Chondrocyte (in vitro differentiated cells): Measurements from ENCODE around the gene FBXO17. TPM values are rescaled to one million over a fixed set of nuclear protein-coding genes. Genes with fewer than 3 reads are reported as not detected.

Experiments used
- DNase-seq: peaks from one replicate; pipeline ENCODE4 v3.0.0; 2021; ENCODE audit warnings: mixed read lengths, low spot score
- H3K27ac Mint-ChIP-seq: one replicate; pipeline ENCODE4 v1.8.0; 2021; ENCODE audit warnings: mild to moderate bottlenecking, moderate library complexity, mixed read lengths; ENCODE audit not compliant: unreplicated experiment
- H3K27me3 Mint-ChIP-seq: 2 replicates; pipeline ENCODE4 v1.8.0; 2021; ENCODE audit warnings: low read depth, mixed read lengths
- H3K36me3 Mint-ChIP-seq: 2 replicates; pipeline ENCODE4 v1.8.0; 2021; ENCODE audit warnings: low read depth, mixed read lengths
- H3K4me1 Mint-ChIP-seq: 2 replicates; pipeline ENCODE4 v1.8.0; 2021; ENCODE audit warnings: low read depth, mild to moderate bottlenecking, mixed read lengths
- H3K4me3 Mint-ChIP-seq: one replicate; pipeline ENCODE4 v1.8.0; 2021; ENCODE audit warnings: mild to moderate bottlenecking, moderate library complexity, mixed read lengths; ENCODE audit not compliant: unreplicated experiment
- H3K9me3 Mint-ChIP-seq: 2 replicates; pipeline ENCODE4 v1.8.0; 2021; ENCODE audit warnings: low read depth, mixed read lengths
- total RNA-seq: library from RNA; stranded (reverse); gene quantifications from 3 replicates; pipeline ENCODE4 v1.2.1, GENCODE V29; 2021
- TF ChIP-seq, protein P1 (sequence below): fragments of 200-600 bp; sonication (generic); IDR thresholded peaks from 2 replicates; pipeline ENCODE4 v1.5.0; 2021; ENCODE audit warnings: antibody characterized with exemption, mild to moderate bottlenecking, moderate library complexity

FBXO17 gene
- total RNA-seq, 1 donor from 2014 or later: 40.2 TPM

GRCh38 chr19:38929929-38930775 lies 45.4 kb downstream of the FBXO17 start, which contains the start of gene SARS2:
TSS of gene SARS2 (minus strand) at chr19:38930763. CDS start at chr19:38930736, 27 bp downstream.
- Mint-ChIP-seq H3K4me3 (peak within 1 kb of the TSS; percentile 96), H3K27ac (peak within 1 kb of the TSS; percentile 97), H3K36me3 (peaks cover 14% of the 10 kb centered on the region), H3K9me3 (peaks cover 7% of the 10 kb centered on the region), H3K4me1 (peaks cover 33% of the 10 kb centered on the region), H3K27me3 (no peaks in the 10 kb centered on the region)
- DNase-seq: no peak
- TF ChIP-seq, protein P1, sequence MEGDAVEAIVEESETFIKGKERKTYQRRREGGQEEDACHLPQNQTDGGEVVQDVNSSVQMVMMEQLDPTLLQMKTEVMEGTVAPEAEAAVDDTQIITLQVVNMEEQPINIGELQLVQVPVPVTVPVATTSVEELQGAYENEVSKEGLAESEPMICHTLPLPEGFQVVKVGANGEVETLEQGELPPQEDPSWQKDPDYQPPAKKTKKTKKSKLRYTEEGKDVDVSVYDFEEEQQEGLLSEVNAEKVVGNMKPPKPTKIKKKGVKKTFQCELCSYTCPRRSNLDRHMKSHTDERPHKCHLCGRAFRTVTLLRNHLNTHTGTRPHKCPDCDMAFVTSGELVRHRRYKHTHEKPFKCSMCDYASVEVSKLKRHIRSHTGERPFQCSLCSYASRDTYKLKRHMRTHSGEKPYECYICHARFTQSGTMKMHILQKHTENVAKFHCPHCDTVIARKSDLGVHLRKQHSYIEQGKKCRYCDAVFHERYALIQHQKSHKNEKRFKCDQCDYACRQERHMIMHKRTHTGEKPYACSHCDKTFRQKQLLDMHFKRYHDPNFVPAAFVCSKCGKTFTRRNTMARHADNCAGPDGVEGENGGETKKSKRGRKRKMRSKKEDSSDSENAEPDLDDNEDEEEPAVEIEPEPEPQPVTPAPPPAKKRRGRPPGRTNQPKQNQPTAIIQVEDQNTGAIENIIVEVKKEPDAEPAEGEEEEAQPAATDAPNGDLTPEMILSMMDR: peak; percentile 100

GRCh38 chr19:38928391-38929001 lies 47.0 kb downstream of the FBXO17 start:
- DNase-seq: no peak
- peak overlapping the region; percentile 32 for H3K27ac Mint-ChIP-seq
- no peak overlapping the region for H3K4me3 Mint-ChIP-seq
- H3K4me1 Mint-ChIP-seq: peaks cover 33% of the 10 kb centered on the region
- TF ChIP-seq, protein P1: no peak
- H3K27me3 Mint-ChIP-seq: no peaks in the 10 kb centered on the region
- no peaks in the 10 kb centered on the region for H3K9me3 Mint-ChIP-seq
- peaks cover 11% of the 10 kb centered on the region for H3K36me3 Mint-ChIP-seq

- Mint-ChIP-seq H3K4me3 (no peak overlapping the region), H3K27me3 (no peaks in the 10 kb centered on the region), H3K36me3 (peaks cover 18% of the 10 kb centered on the region), H3K4me1 (peaks cover 9% of the 10 kb centered on the region), H3K9me3 (no peaks in the 10 kb centered on the region), H3K27ac (no peak overlapping the region)
- TF ChIP-seq, protein P1: no peak
- peak; percentile 15 for DNase-seq
Observed at GRCh38 chr19:38924388-38924787, 51.2 kb downstream of the FBXO17 start.

DNA sequence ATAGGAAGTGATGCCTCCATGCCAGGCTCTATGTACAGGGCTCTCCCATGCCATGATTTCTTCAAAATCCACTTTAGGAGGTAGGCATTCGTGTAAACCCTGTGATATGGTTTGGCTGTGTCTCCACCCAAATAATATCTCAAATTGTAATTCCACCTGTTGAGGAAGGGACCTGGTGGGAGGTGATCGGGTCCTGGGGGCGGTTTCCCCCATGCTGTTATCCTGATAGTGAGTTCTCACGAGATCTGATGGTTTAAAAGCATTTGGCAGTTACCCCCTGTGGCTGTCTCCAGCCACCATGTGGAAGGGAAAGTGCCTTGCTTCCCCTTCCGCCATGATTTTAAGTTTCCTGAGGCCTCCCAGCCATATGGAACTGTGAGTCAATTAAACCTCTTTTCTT lies 53.1 kb downstream of the FBXO17 start:
- TF ChIP-seq, protein P1: no peak
- no peak overlapping the region for H3K4me3 Mint-ChIP-seq
- H3K27ac Mint-ChIP-seq: no peak overlapping the region
- no peaks in the 10 kb centered on the region for H3K4me1 Mint-ChIP-seq
- DNase-seq: peak; percentile 22
- H3K36me3 Mint-ChIP-seq: peaks cover 18% of the 10 kb centered on the region
- H3K9me3 Mint-ChIP-seq: no peaks in the 10 kb centered on the region
- no peaks in the 10 kb centered on the region for H3K27me3 Mint-ChIP-seq

DNA sequence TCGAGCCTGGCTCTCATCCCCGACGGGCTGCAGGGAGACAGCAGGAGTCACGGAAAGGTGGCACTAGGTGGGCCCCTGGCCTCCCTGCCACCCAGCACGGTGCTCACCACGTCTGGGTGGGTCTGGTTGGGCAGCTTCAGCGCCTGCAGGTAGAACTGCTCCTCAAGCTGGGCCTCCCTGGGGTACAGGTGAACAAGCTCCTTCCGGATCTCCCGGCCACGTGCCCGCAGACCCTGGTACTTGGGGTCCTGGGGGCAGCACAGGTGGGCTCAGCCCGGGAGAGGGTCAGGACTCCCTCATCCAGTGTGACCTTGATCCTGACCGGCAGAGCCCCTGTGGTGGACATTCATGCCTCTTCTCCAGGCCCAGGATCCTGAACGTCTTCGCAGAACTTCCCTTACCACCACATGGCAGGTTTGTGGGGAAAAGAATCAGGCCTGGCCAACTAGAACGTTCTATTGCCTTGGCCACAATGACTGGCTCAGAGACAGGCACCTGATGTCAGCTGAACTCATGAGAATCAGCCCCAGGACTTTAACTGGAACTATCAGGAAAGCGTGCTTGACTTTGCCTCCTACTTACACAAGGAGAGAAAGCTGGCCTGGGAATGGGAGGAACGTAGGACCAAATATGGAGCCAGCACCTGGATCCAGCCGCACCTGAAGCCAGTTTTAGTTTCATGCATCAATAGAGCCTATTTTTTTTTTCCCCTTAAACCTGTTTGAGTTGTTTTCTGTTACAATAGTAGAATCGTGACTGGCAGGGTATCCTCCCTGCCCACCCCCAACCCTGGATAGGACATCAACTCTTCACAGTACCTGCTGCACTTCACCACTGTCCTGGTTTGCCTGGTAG lies 53.9 kb downstream of the FBXO17 start:
- peak; percentile 87 for DNase-seq
- Mint-ChIP-seq H3K4me3 (no peak overlapping the region), H3K36me3 (peaks cover 18% of the 10 kb centered on the region), H3K9me3 (no peaks in the 10 kb centered on the region), H3K27me3 (no peaks in the 10 kb centered on the region), H3K27ac (no peak overlapping the region), H3K4me1 (no peaks in the 10 kb centered on the region)
- TF ChIP-seq, protein P1: no peak
